Nephron progenitor cell (in vitro differentiated cells): Measurements from ENCODE around the gene DNAH2.

Experiments used
- DNase-seq: peaks from one replicate; pipeline ENCODE4 v3.0.0; 2021
- H3K27ac Mint-ChIP-seq: 2 replicates; pipeline ENCODE4 v1.8.0; 2021; ENCODE audit warnings: mild to moderate bottlenecking, moderate library complexity, mixed read lengths
- H3K27me3 Mint-ChIP-seq: 2 replicates; pipeline ENCODE4 v1.8.0; 2021; ENCODE audit warnings: mild to moderate bottlenecking, low read depth, mixed read lengths; ENCODE audit not compliant: poor library complexity
- H3K36me3 Mint-ChIP-seq: 2 replicates; pipeline ENCODE4 v1.8.0; 2021; ENCODE audit warnings: low read depth, mixed read lengths
- H3K4me1 Mint-ChIP-seq: 2 replicates; pipeline ENCODE4 v1.8.0; 2021; ENCODE audit warnings: mixed read lengths
- H3K4me3 Mint-ChIP-seq: 2 replicates; pipeline ENCODE4 v1.8.0; 2021; ENCODE audit warnings: mild to moderate bottlenecking, moderate library complexity, mixed read lengths
- H3K9me3 Mint-ChIP-seq: 2 replicates; pipeline ENCODE4 v1.8.0; 2021; ENCODE audit warnings: mild to moderate bottlenecking, moderate library complexity, mixed read lengths
- CTCF ChIP-seq: fragments of 200-600 bp; sonication (generic); IDR thresholded peaks from 2 replicates; pipeline ENCODE4 v1.5.0; 2021; ENCODE audit warnings: antibody characterized with exemption

DNAH2 gene

GRCh38 chr17:7732981-7733539 lies 15.5 kb downstream of the DNAH2 start:
- no peak overlapping the region for H3K27ac Mint-ChIP-seq
- no peaks in the 10 kb centered on the region for H3K9me3 Mint-ChIP-seq
- peaks cover 54% of the 10 kb centered on the region for H3K27me3 Mint-ChIP-seq
- DNase-seq: no peak
- no peak overlapping the region for H3K4me3 Mint-ChIP-seq
- TF ChIP-seq CTCF: no peak
- H3K4me1 Mint-ChIP-seq: no peaks in the 10 kb centered on the region
- no peaks in the 10 kb centered on the region for H3K36me3 Mint-ChIP-seq

GRCh38 chr17:7737601-7738000 lies 20.1 kb downstream of the DNAH2 start:
- Mint-ChIP-seq H3K4me1 (no peaks in the 10 kb centered on the region), H3K36me3 (no peaks in the 10 kb centered on the region), H3K27me3 (peaks cover 87% of the 10 kb centered on the region), H3K9me3 (no peaks in the 10 kb centered on the region), H3K27ac (no peak overlapping the region), H3K4me3 (no peak overlapping the region)
- TF ChIP-seq CTCF: no peak
- DNase-seq: no peak

GRCh38 chr17:7739746-7740145 lies 22.2 kb downstream of the DNAH2 start:
- TF ChIP-seq CTCF: no peak
- DNase-seq: no peak
- no peaks in the 10 kb centered on the region for H3K9me3 Mint-ChIP-seq
- H3K27ac Mint-ChIP-seq: no peak overlapping the region
- H3K27me3 Mint-ChIP-seq: peaks cover 75% of the 10 kb centered on the region
- H3K36me3 Mint-ChIP-seq: no peaks in the 10 kb centered on the region
- peaks cover 7% of the 10 kb centered on the region for H3K4me1 Mint-ChIP-seq
- no peak overlapping the region for H3K4me3 Mint-ChIP-seq

- no peak overlapping the region for H3K27ac Mint-ChIP-seq
Observed at GRCh38 chr17:7740481-7741001, 23.0 kb downstream of the DNAH2 start.

GRCh38 chr17:7742729-7743128 lies 25.2 kb downstream of the DNAH2 start:
- peaks cover 7% of the 10 kb centered on the region for H3K4me1 Mint-ChIP-seq
- H3K27ac Mint-ChIP-seq: no peak overlapping the region
- H3K9me3 Mint-ChIP-seq: no peaks in the 10 kb centered on the region
- no peak for TF ChIP-seq CTCF
- no peak overlapping the region for H3K4me3 Mint-ChIP-seq
- no peaks in the 10 kb centered on the region for H3K36me3 Mint-ChIP-seq
- H3K27me3 Mint-ChIP-seq: peaks cover 59% of the 10 kb centered on the region
- no peak for DNase-seq

More at GRCh38 chr17:7740481-7741001, 23.0 kb downstream of the DNAH2 start:
- Mint-ChIP-seq H3K4me1 (peaks cover 7% of the 10 kb centered on the region), H3K9me3 (no peaks in the 10 kb centered on the region), H3K27me3 (peaks cover 72% of the 10 kb centered on the region), H3K36me3 (no peaks in the 10 kb centered on the region), H3K4me3 (no peak overlapping the region)
- DNase-seq: no peak
- TF ChIP-seq CTCF: no peak

GRCh38 chr17:7744416-7744815 lies 26.9 kb downstream of the DNAH2 start:
- Mint-ChIP-seq H3K27ac (peak overlapping the region; percentile 41), H3K4me3 (no peak overlapping the region), H3K4me1 (peaks cover 13% of the 10 kb centered on the region), H3K27me3 (peaks cover 49% of the 10 kb centered on the region), H3K36me3 (no peaks in the 10 kb centered on the region), H3K9me3 (no peaks in the 10 kb centered on the region)
- no peak for DNase-seq
- TF ChIP-seq CTCF: no peak
